Frontal cortex (tissue), 4 donors: ENCODE results near the gene AOPEP. TPM values are rescaled to one million over a fixed set of nuclear protein-coding genes. Genes with fewer than 3 reads are reported as not detected.
"Not testable (repeated sequence)": the region's sequence is repeated elsewhere in the genome, so short reads cannot be mapped to it uniquely, and the experiment has no call there.

Experiments used
- DNase-seq, 2 donors: peaks; one replicate each; pipeline ENCODE4 v3.0.0; 2012; ENCODE audit warnings: low spot score in 2 of 2
- FAIRE-seq: peaks from 2 replicates; lab custom pipeline; 2012; peaks lifted over from hg19 to GRCh38; lab: Jason Lieb, UNC
- total RNA-seq: library from RNA; depleted of rRNA; stranded (reverse); fragments of >200 nt; gene quantifications from one replicate; pipeline ENCODE4 v1.2.3, GENCODE V29; 2014
- donor health status: control.
- donor health status: control.
- donor health status: control.

AOPEP gene
- total RNA-seq, 1 donor from 2014 or later, result 23.2 TPM

DNA sequence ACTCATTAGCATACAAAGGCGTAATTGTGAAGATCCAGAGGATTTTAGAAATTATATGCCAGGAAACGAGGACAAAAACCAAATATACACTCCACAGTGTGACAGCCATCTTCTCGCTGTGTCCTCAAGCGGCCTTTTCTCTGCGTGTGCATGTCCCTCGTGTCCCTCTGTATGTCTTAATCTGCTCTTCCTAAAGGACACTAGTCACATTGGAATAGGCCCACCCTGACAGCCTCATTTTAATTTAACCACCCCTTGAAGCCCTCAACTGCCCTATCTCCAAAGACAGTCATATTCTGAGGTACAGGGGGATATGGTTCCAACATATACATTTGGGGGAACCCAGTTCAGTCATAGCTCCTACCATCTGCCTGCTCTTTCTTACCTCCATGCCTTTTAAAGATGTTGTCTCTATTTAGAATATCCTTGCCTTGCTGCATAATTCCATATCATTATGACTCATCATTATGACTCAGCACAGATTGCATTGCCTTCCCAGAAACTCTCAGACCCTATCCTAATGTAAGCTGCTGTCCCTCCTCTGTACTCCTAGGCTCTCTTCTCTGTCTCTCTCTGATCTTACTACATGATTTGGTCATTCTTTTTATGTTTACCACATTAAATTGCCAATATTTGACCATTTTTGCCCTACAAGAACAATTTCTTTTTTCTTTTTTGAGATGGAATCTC lies 210.9 kb downstream of the AOPEP start:
- DNase-seq (peak in 1 of 2 donors; percentile 42), FAIRE-seq (no peak)

DNA sequence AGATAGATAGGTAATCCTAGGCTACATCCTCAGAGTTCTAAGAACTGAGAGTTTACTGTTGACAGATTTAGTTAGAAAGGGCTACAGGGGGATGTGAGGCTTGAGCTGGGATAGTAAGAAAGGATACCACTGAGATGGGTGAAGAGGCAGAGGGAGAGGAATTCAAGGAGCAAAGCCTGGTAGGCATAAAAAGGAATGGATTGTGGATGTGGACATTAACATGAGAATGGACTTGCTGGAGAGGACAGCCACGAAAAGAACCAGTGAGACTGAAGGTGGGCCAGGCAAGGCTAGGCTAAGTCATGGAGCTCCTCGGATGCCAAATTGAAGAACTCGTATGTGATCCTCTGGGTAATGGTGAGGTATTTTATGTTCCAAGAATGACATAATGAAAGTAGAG lies 211.9 kb downstream of the AOPEP start:
- no peak for FAIRE-seq

GRCh38 chr9:94940296-94940695 lies 213.8 kb downstream of the AOPEP start:
- not testable (repeated sequence) for DNase-seq, FAIRE-seq

More for the DNA sequence above, 211.9 kb downstream of the AOPEP start:
- DNase-seq, result no peak

DNA sequence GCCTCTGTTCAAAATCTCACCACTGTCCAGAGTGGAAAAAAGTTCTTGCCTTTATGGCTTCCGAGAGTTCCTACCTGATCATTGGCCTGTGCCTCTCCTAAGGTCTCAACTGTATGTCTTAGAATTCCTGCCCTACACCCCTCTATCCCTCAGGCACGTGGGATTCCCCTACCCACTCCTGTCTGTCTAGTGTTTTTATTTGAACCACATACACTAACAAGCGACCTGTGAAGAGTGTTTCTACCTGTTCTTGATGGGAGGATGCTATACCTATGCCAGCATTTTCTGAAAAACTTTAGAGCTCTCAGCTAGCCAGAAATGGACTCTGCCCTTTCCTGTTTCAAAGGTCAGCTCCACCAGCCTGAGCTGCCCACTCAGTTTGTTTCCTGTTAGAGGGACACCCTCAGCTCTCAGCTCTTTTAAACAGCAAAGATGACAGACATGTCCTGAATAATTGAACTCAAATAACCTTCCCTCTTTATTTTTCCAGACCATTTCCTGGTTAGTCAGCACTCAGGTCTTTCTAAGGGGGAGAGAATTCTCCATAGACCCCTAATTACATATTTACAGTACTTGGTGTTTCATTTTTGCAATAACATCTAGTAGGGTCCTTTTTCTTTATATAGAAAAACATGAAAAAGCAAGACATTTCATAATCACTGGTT lies 214.8 kb downstream of the AOPEP start:
- FAIRE-seq, result no peak
- DNase-seq, result no peak

GRCh38 chr9:94944626-94945025 lies 218.1 kb downstream of the AOPEP start:
- DNase-seq (no peak), FAIRE-seq (no peak)

- FAIRE-seq, result no peak
- no peak for DNase-seq
Observed at GRCh38 chr9:94945197-94946144, 219.0 kb downstream of the AOPEP start.

GRCh38 chr9:94946256-94946655 lies 219.8 kb downstream of the AOPEP start:
- no peak for FAIRE-seq
- DNase-seq, result no peak

GRCh38 chr9:94948567-94949235 lies 222.2 kb downstream of the AOPEP start:
- no peak for FAIRE-seq
- DNase-seq, result peak in 1 of 2 donors; percentile 32

DNA sequence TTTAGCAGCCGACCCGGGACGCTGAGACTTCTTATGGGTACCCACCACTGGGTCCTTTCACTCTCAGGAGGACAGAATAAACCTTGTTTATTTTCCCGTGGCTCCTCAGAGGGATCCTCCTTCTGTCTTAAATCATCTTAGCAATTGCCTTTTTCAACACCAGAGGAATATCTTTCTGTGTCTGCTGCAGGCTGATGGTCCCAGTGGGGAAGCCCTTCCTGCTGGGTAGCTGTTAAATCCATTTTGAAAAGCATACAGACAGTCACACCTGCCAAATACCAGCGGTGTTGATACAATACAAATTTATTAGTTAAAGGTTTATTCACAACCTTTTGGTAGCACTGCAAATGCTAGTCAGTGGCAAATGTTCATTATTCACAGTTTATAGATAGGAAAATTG lies 222.9 kb downstream of the AOPEP start:
- DNase-seq (no peak), FAIRE-seq (no peak)

- DNase-seq, result no peak
- FAIRE-seq, result no peak
Observed at GRCh38 chr9:94950040-94950578, 223.6 kb downstream of the AOPEP start.

GRCh38 chr9:94950579-94951323 lies 224.3 kb downstream of the AOPEP start:
- no peak for FAIRE-seq
- DNase-seq, result no peak

- no peak for DNase-seq
- no peak for FAIRE-seq
Observed at GRCh38 chr9:94951324-94952135, 225.0 kb downstream of the AOPEP start.

- FAIRE-seq (no peak), DNase-seq (no peak)
Observed at GRCh38 chr9:94952565-94953373, 226.3 kb downstream of the AOPEP start.

DNA sequence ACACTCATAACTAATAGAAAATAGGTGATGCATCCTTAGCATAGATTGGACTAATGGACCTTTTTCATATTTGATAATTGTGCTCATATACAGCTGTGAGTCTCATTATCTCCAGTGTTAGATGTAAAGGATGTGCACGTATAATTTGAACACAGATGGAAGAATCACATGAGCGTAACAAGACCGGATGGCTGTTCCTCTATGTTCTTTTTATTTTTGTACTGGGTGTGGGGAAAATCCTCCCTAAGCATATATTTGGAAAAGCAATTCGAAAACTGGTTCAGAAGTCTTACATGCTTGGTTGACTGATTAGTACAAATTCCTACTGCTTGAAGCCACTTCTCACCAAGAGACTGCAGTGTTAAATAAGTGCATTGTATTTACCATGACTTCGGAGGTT lies 230.2 kb downstream of the AOPEP start:
- FAIRE-seq (no peak), DNase-seq (no peak)

- no peak for FAIRE-seq
Observed at GRCh38 chr9:94960964-94961363, 234.5 kb downstream of the AOPEP start.

GRCh38 chr9:94961870-94962269 lies 235.4 kb downstream of the AOPEP start:
- FAIRE-seq (no peak), DNase-seq (no peak)

More at GRCh38 chr9:94960964-94961363, 234.5 kb downstream of the AOPEP start:
- DNase-seq, result no peak

DNA sequence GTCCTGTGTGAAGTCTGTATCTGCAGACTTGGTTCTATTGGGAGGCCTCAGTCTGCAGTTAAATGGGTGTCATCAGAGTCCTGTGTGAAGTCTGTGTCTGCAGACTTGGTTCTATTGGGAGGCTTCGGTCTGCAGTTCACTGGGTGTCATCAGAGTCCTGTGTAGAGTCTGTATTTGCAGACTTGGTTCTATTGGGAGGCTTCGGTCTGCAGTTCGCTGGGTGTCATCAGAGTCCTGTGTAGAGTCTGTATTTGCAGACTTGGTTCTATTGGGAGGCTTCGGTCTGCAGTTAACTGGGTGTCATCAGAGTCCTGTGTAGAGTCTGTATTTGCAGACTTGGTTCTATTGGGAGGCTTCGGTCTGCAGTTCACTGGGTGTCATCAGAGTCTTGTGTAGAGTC lies 239.1 kb downstream of the AOPEP start:
- not testable (repeated sequence) for DNase-seq, FAIRE-seq
